Liver (tissue), 3 donors: ENCODE measurements around the gene DNAJC22.

Experiments
- ATF3 ChIP-seq: IDR thresholded peaks from 2 replicates; pipeline ENCODE4 v1.6.1; 2016; ENCODE audit warnings: antibody characterized with exemption
- CTCF ChIP-seq: fragments of 150-350 bp; IDR thresholded peaks from 2 replicates; pipeline ENCODE4 v1.5.1; 2017; ENCODE audit warnings: improper control_type of control experiment, low read depth, low read length; ENCODE audit not compliant: missing input control
- EGR1 ChIP-seq, 2 donors: IDR thresholded peaks; 2 replicates each; pipeline ENCODE4 v1.6.1; 2016 to 2018; ENCODE audit warnings: antibody characterized with exemption in 2 of 2, low read depth in 2 of 2
- GABPA ChIP-seq, 2 donors: IDR thresholded peaks in 1 of 2; conservative IDR thresholded peaks in 1 of 2; 2 replicates each; pipeline ENCODE4 v1.6.1; 2016; ENCODE audit warnings: antibody characterized with exemption in 2 of 2, mild to moderate bottlenecking in 1 of 2, moderate library complexity in 1 of 2
- HNF4G ChIP-seq: IDR thresholded peaks from 2 replicates; pipeline ENCODE4 v1.6.1; 2016; ENCODE audit warnings: antibody characterized with exemption
- MAX ChIP-seq: IDR thresholded peaks from 2 replicates; pipeline ENCODE4 v1.6.1; 2016; ENCODE audit warnings: antibody characterized with exemption
- RAD21 ChIP-seq, 2 donors: IDR thresholded peaks; 2 replicates each; pipeline ENCODE4 v1.6.1; 2016; ENCODE audit warnings: antibody characterized with exemption in 2 of 2, mild to moderate bottlenecking in 2 of 2
- REST ChIP-seq: IDR thresholded peaks from 2 replicates; pipeline ENCODE4 v1.6.1; 2016; ENCODE audit warnings: antibody characterized with exemption, mild to moderate bottlenecking
- TAF1 ChIP-seq: conservative IDR thresholded peaks from 2 replicates; pipeline ENCODE4 v1.6.1; 2016; ENCODE audit warnings: antibody characterized with exemption, mild to moderate bottlenecking
- ZBTB33 ChIP-seq: IDR thresholded peaks from 2 replicates; pipeline ENCODE4 v1.6.1; 2016; ENCODE audit warnings: antibody characterized with exemption
- donor health status: healthy.
- donor health status: healthy.

GRCh38 chr12:49346659-49347310, at the start of gene DNAJC22:
- no peak for TF ChIP-seq MAX
- no peak for TF ChIP-seq CTCF
- no peak for TF ChIP-seq REST
- no peak for TF ChIP-seq TAF1
- TF ChIP-seq ZBTB33, result no peak
- no peak for TF ChIP-seq ATF3
- TF ChIP-seq RAD21 (IDR thresholded peaks at IDR 0.05), result no peak
- TF ChIP-seq HNF4G, result no peak
- TF ChIP-seq EGR1 (IDR thresholded peaks at IDR 0.05; ENCODE audit: low read depth in 2 of 2), result peak in 1 of 2 donors; percentile 88
- no peak for TF ChIP-seq GABPA (IDR thresholded peaks at IDR 0.05 in 1 of 2, conservative IDR thresholded peaks at IDR 0.05 in 1 of 2)
